8988T (cell line): ENCODE results near the gene PPRC1.

Source experiments
- DNase-seq: peaks from one replicate; pipeline ENCODE4 v3.0.0; 2011

Gene PPRC1, protein sequence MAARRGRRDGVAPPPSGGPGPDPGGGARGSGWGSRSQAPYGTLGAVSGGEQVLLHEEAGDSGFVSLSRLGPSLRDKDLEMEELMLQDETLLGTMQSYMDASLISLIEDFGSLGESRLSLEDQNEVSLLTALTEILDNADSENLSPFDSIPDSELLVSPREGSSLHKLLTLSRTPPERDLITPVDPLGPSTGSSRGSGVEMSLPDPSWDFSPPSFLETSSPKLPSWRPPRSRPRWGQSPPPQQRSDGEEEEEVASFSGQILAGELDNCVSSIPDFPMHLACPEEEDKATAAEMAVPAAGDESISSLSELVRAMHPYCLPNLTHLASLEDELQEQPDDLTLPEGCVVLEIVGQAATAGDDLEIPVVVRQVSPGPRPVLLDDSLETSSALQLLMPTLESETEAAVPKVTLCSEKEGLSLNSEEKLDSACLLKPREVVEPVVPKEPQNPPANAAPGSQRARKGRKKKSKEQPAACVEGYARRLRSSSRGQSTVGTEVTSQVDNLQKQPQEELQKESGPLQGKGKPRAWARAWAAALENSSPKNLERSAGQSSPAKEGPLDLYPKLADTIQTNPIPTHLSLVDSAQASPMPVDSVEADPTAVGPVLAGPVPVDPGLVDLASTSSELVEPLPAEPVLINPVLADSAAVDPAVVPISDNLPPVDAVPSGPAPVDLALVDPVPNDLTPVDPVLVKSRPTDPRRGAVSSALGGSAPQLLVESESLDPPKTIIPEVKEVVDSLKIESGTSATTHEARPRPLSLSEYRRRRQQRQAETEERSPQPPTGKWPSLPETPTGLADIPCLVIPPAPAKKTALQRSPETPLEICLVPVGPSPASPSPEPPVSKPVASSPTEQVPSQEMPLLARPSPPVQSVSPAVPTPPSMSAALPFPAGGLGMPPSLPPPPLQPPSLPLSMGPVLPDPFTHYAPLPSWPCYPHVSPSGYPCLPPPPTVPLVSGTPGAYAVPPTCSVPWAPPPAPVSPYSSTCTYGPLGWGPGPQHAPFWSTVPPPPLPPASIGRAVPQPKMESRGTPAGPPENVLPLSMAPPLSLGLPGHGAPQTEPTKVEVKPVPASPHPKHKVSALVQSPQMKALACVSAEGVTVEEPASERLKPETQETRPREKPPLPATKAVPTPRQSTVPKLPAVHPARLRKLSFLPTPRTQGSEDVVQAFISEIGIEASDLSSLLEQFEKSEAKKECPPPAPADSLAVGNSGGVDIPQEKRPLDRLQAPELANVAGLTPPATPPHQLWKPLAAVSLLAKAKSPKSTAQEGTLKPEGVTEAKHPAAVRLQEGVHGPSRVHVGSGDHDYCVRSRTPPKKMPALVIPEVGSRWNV (N-terminal part only)

DNA sequence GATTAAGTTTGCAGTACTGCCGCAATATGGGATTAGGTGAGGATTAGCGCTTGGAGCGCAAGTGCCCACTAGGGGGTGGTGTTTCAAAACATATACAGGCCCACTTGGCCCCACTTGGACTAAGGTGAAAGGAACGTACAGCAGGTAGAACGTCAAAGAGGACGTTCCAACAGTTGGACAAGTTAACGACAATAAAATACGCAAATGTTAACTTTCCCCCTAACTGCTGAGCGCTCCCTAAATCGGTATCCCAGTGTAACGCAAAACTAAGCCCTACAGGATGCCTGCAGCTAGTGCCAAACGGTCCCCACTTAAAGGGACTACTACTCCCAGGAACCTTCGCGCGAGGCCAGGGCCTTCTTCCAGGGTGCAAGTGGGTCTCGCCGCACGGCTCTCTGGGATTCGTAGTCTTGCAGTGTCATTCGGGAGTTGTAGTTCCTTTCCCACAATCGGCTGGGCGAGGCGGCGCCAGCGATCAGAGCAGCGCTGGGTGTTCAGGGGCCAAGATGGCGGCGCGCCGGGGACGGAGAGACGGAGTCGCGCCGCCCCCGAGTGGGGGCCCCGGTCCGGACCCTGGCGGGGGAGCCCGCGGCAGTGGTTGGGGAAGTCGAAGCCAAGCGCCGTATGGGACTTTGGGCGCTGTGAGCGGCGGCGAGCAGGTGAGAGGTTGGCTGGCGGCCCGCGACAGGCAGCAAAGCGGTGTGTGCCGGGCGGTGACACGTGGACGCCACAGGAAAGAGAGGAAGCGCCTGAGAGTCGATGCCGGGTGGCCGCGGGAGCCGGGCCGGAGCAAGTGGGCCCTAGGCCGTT, at the start of gene PPRC1:
Gene PPRC1 (plus strand): TSS at position 478 of the 810 bp plus-strand sequence. CDS start 29 bp downstream, at position 507.
- peak; percentile 95 for DNase-seq

GRCh38 chr10:102083541-102083940, 49.3 kb upstream of the PPRC1 start:
- DNase-seq, result no peak

GRCh38 chr10:102085336-102085735, 47.5 kb upstream of the PPRC1 start:
- DNase-seq, result no peak

GRCh38 chr10:102086196-102086595, 46.6 kb upstream of the PPRC1 start:
- DNase-seq, result no peak

GRCh38 chr10:102090772-102091171, 42.1 kb upstream of the PPRC1 start:
- no peak for DNase-seq

DNA sequence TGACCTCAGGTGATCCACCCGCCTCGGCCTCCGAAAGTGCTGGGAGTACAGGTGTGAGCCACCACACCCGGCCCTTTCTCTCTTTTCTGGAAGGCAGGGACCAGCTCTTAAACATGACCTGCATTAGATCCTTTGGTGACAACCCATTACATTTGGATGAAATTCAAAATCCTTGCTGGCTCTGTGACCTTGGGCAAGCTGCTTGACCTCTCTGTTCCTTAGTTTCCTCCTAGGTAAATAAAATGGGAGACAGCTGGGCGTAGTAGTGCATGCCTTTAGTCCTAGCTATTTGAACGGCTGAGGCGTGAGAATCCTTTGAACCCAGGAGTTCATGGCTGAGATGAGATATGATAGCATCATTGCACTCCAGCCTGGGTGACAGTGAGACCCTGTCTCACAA, 36.4 kb upstream of the PPRC1 start:
- no peak for DNase-seq

DNA sequence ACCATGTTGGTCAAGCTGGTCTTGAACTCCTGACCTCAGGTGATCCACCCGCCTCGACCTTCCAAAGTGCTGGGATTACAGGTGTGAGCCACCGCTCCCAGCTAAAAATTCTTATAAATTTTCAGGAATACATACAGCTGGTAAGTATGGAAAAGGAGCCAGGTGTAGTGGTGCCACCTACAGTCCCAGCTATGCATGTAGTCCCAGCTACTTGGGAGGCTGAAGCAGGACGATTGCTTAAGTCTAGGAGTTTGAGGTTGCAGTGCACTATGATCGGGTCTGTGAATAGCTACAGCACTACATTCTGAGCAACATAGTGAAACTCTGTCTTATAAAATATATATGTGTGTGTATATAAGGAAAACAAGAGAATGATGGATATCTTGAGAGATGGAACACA, 31.7 kb upstream of the PPRC1 start:
- DNase-seq, result no peak

- no peak for DNase-seq
Measured at GRCh38 chr10:102102421-102102820, 30.4 kb upstream of the PPRC1 start.

DNA sequence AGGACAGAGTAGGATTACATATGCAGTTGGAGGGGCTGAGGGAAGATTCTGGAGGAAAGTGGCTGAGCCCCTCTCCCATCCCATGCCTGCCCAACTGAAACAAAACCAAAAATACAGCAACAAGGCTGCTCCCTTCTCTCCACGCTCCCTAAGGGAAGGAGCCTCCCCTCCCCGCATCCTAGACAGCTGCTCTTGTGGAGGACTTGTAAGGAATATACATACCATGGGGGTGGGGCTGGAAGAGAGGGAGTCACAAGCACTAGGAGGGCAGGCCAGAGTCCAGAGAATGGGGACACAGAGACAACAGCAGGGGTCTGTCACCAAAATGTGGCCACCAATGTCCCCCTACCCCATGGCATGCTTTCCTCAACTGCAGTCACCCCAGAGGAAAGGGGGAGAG, 25.8 kb upstream of the PPRC1 start:
- no peak for DNase-seq

DNA sequence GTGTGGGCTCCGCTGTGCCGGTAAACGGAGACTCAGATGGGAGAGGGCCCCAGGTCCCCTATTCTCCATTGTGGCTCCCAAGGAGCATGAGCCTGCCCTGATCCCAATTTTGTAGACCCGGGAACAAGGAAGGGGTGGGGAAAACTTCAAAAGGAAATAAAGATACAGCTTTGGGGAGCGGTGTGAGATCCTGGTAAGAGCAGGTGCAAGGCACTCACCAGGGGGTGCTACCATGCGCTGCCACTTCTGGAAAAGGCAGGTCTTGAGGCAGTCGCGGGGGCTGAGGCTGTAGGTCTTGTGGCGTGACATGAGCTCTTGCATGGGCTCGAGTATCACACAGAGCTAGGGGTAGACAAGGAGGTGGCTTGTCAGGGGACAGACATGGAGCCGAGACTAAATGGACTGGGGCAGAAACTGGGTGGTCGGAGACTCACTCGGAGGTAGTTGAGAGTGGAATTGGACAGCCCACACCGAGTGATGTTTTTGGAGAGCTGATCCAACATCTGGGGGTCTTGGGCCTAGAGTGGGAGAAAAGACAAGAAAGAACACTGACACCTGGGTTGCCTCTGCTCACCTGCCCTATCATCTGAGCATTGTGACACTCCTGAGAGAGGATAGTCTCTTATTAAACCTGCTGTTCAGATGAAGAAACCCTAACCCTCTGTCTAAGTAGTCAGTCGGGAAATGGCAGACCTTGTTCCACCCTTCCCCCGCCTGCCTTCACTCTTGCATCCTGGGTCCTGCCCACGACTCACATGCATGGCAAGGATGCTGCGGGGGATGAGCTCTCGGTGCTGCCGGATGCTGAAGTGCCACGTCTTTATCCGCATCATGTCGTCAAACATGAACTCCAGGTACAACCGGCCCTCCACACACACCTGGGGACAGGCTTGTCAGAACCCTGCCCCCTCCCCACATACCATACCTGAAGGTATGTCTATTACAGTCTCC, 23.4 kb upstream of the PPRC1 start:
- no peak for DNase-seq

DNA sequence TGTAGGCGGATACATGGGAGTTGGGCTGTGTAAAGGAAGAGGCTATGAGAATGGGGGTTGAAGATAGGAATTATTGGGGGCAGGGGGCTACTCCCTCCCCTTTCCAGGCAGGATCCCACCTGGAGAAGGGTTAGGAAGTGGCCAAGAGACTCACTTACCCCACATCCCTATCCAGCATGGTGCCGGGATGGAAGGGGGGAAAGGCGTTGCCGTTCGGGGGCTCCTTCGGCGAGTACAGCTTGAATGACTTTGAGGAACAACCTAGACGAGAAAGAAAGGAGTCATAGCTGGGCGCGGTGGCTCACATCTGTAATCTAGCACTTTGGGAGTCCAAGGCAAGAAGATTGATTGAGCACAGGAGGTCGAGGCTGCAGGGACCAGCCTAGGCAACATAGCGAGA, 21.6 kb upstream of the PPRC1 start:
- DNase-seq, result no peak

GRCh38 chr10:102112210-102112817, 20.5 kb upstream of the PPRC1 start:
- no peak for DNase-seq

GRCh38 chr10:102113261-102113955, 19.4 kb upstream of the PPRC1 start:
- no peak for DNase-seq

- DNase-seq, result no peak
Measured at GRCh38 chr10:102113956-102114857, 18.6 kb upstream of the PPRC1 start.

DNA sequence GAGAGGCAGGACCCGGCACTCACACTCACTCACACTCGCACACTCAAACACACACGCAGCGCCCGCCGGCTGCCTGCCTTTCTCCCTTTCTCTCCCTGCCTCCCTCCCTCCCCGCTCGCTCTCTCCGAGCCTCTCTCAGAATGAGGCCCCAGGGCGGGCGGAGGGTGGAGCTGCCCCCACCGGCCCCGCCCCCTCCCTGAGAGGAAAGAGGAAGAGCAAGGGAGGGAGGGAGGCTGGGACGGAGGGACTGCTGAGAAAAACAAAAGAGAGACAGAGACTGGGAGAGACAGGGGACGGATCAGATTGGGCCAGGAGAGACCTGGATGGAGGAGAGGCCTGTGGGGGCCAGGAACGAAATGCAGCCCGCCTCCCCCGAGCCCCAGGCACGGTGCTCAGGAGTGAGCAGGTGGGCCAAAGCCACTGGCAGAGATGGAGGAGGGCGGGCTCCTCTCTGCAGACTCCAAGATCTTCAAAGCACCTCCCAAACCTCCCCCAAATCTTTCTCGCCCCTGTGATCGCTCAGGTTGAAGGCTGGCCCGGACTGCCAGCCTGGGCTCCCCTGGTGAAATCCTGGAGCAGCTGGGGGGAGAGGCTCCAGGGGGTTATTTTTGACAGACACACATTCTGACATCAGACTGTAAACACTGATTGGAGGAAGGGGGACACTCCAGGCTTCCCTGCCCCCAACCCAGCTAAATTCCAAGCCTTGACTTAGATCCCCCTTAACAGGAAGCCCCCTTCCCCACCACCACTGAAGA, 17.8 kb upstream of the PPRC1 start:
- DNase-seq, result peak; percentile 66

DNA sequence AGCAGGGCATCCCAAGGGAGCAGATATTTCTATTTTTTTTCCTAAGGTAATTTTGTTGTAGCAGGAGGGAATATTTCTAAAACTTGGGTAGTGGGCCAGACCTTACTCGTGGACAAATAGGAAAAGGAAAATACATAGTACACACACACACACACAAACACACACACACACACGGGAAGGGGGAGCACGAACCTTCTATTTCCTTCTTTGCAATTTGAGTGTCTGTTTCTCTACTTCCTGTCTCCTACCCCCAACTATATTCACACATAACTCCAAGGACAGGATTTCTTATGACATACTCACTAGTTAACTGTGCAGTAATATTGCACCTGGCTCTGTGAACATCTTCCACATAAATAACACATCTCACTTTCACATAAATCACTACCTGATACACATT, 17.1 kb upstream of the PPRC1 start:
- no peak for DNase-seq

- no peak for DNase-seq
Measured at GRCh38 chr10:102116656-102117055, 16.2 kb upstream of the PPRC1 start.
